Activated naive CD4-positive, alpha-beta T cell treated with anti-CD3 and anti-CD28 coated beads for 36 hours (primary cell): ENCODE results near the gene CCDC201. TPM values are rescaled to one million over a fixed set of nuclear protein-coding genes. Genes with fewer than 3 reads are reported as not detected.

Experiments used
- CTCF ChIA-PET: fragments of 350-600 bp; sonication (Branson Sonifier 250); formaldehyde crosslinking; loops from one replicate; lab custom pipeline; 2021; ENCODE audit warnings: antibody characterized with exemption; lab: Charles Lee
- DNase-seq: peaks from one replicate; pipeline ENCODE4 v3.0.0-alpha.2; 2020
- H3K27ac Mint-ChIP-seq: one replicate; pipeline ENCODE4 v1.8.0; 2021; ENCODE audit warnings: mild to moderate bottlenecking, mixed read lengths
- H3K27me3 Mint-ChIP-seq: one replicate; pipeline ENCODE4 v1.8.0; 2021; ENCODE audit warnings: low read depth, mixed read lengths
- H3K36me3 Mint-ChIP-seq: one replicate; pipeline ENCODE4 v1.8.0; 2021; ENCODE audit warnings: low read depth, mixed read lengths
- H3K4me1 Mint-ChIP-seq: one replicate; pipeline ENCODE4 v1.8.0; 2021; ENCODE audit warnings: low read depth, mixed read lengths
- H3K4me3 Mint-ChIP-seq: one replicate; pipeline ENCODE4 v1.8.0; 2021; ENCODE audit warnings: mild to moderate bottlenecking, moderate library complexity, mixed read lengths
- H3K9me3 Mint-ChIP-seq: one replicate; pipeline ENCODE4 v1.8.0; 2021; ENCODE audit warnings: mixed read lengths
- intact Hi-C: fragments of 100-400 bp; cut with micrococcal nuclease; formaldehyde crosslinking; loops from one replicate; pipeline ENCODE4 v1.15.1; 2023
- total RNA-seq, 2 experiments: library from RNA; stranded (reverse); gene quantifications; one replicate each; pipeline ENCODE4 v1.2.3, GENCODE V29; 2021

Gene CCDC201
- total RNA-seq, 2 experiments from 2014 or later, result not detected

GRCh38 chr7:45881759-45882464 lies 9.0 kb upstream of the CCDC201 start:
- Mint-ChIP-seq H3K36me3 (no peaks in the 10 kb centered on the region), H3K4me3 (no peak overlapping the region), H3K9me3 (no peaks in the 10 kb centered on the region), H3K27me3 (peaks cover 17% of the 10 kb centered on the region), H3K4me1 (no peaks in the 10 kb centered on the region), H3K27ac (no peak overlapping the region)
- CTCF ChIA-PET, result interaction anchor here (0.6 to 1.3 kb wide), 3 partner anchors 9 to 587 kb away, joined by 3 to 5 read pairs (median 4); no protein-coding TSS in a partner anchor
- DNase-seq, result no peak
- intact Hi-C loops, result no loop called here

GRCh38 chr7:45881280-45881758 lies 8.4 kb upstream of the CCDC201 start:
- intact Hi-C loops, result no loop called here
- no peak overlapping the region for H3K27ac Mint-ChIP-seq
- peaks cover 15% of the 10 kb centered on the region for H3K27me3 Mint-ChIP-seq
- H3K4me3 Mint-ChIP-seq, result no peak overlapping the region
- no peaks in the 10 kb centered on the region for H3K36me3 Mint-ChIP-seq
- no peaks in the 10 kb centered on the region for H3K9me3 Mint-ChIP-seq
- DNase-seq, result no peak
- no peaks in the 10 kb centered on the region for H3K4me1 Mint-ChIP-seq
- CTCF ChIA-PET, result no interaction called here

- no peaks in the 10 kb centered on the region for H3K36me3 Mint-ChIP-seq
- no peaks in the 10 kb centered on the region for H3K9me3 Mint-ChIP-seq
- CTCF ChIA-PET, result no interaction called here
- H3K4me3 Mint-ChIP-seq, result no peak overlapping the region
- H3K27ac Mint-ChIP-seq, result no peak overlapping the region
- DNase-seq, result no peak
- no peaks in the 10 kb centered on the region for H3K4me1 Mint-ChIP-seq
- peaks cover 10% of the 10 kb centered on the region for H3K27me3 Mint-ChIP-seq
- intact Hi-C loops, result no loop called here
These were observed 7.6 kb upstream of the CCDC201 start for GRCh38 chr7:45880433-45880860.

- CTCF ChIA-PET, result no interaction called here
- no peaks in the 10 kb centered on the region for H3K27me3 Mint-ChIP-seq
- H3K4me1 Mint-ChIP-seq, result no peaks in the 10 kb centered on the region
- no peak for DNase-seq
- H3K27ac Mint-ChIP-seq, result no peak overlapping the region
- no peaks in the 10 kb centered on the region for H3K9me3 Mint-ChIP-seq
- no peaks in the 10 kb centered on the region for H3K36me3 Mint-ChIP-seq
- intact Hi-C loops, result no loop called here
- no peak overlapping the region for H3K4me3 Mint-ChIP-seq
These were observed 5.7 kb upstream of the CCDC201 start for GRCh38 chr7:45878457-45879144.

GRCh38 chr7:45876519-45876918 lies 3.6 kb upstream of the CCDC201 start:
- no peak overlapping the region for H3K4me3 Mint-ChIP-seq
- CTCF ChIA-PET, result no interaction called here
- no peaks in the 10 kb centered on the region for H3K9me3 Mint-ChIP-seq
- intact Hi-C loops, result no loop called here
- H3K4me1 Mint-ChIP-seq, result no peaks in the 10 kb centered on the region
- no peak for DNase-seq
- H3K36me3 Mint-ChIP-seq, result no peaks in the 10 kb centered on the region
- H3K27ac Mint-ChIP-seq, result no peak overlapping the region
- peaks cover 2% of the 10 kb centered on the region for H3K27me3 Mint-ChIP-seq

GRCh38 chr7:45874408-45875131 lies 1.7 kb upstream of the CCDC201 start:
- CTCF ChIA-PET, result no interaction called here
- no peak overlapping the region for H3K4me3 Mint-ChIP-seq
- peaks cover 2% of the 10 kb centered on the region for H3K27me3 Mint-ChIP-seq
- H3K9me3 Mint-ChIP-seq, result no peaks in the 10 kb centered on the region
- H3K27ac Mint-ChIP-seq, result no peak overlapping the region
- H3K4me1 Mint-ChIP-seq, result no peaks in the 10 kb centered on the region
- DNase-seq, result no peak
- intact Hi-C loops, result no loop called here
- H3K36me3 Mint-ChIP-seq, result no peaks in the 10 kb centered on the region

GRCh38 chr7:45873355-45873754 lies 473 bp upstream of the CCDC201 start:
- Mint-ChIP-seq H3K4me3 (no peak overlapping the region), H3K9me3 (no peaks in the 10 kb centered on the region), H3K27ac (no peak overlapping the region), H3K36me3 (no peaks in the 10 kb centered on the region), H3K4me1 (no peaks in the 10 kb centered on the region), H3K27me3 (peaks cover 8% of the 10 kb centered on the region)
- no peak for DNase-seq
- intact Hi-C loops, result no loop called here
- CTCF ChIA-PET, result no interaction called here

GRCh38 chr7:45872116-45873034 lies 507 bp downstream of the CCDC201 start:
- Mint-ChIP-seq H3K9me3 (no peaks in the 10 kb centered on the region), H3K4me1 (no peaks in the 10 kb centered on the region), H3K27ac (no peak overlapping the region), H3K27me3 (peaks cover 11% of the 10 kb centered on the region), H3K4me3 (no peak overlapping the region), H3K36me3 (no peaks in the 10 kb centered on the region)
- intact Hi-C loops, result no loop called here
- DNase-seq, result no peak
- CTCF ChIA-PET, result no interaction called here

GRCh38 chr7:45869426-45869825 lies 3.5 kb downstream of the CCDC201 start:
- intact Hi-C loops, result no loop called here
- DNase-seq, result no peak
- Mint-ChIP-seq H3K4me3 (no peak overlapping the region), H3K36me3 (no peaks in the 10 kb centered on the region), H3K27me3 (peaks cover 11% of the 10 kb centered on the region), H3K9me3 (no peaks in the 10 kb centered on the region), H3K4me1 (no peaks in the 10 kb centered on the region), H3K27ac (no peak overlapping the region)
- CTCF ChIA-PET, result interaction anchor here (0.7 kb wide), 1 partner anchor 653 kb away, joined by 3 read pairs; no protein-coding TSS in a partner anchor

GRCh38 chr7:45867471-45867870 lies 5.4 kb downstream of the CCDC201 start:
- H3K4me1 Mint-ChIP-seq, result no peaks in the 10 kb centered on the region
- H3K36me3 Mint-ChIP-seq, result no peaks in the 10 kb centered on the region
- peaks cover 18% of the 10 kb centered on the region for H3K27me3 Mint-ChIP-seq
- no peaks in the 10 kb centered on the region for H3K9me3 Mint-ChIP-seq
- intact Hi-C loops, result no loop called here
- CTCF ChIA-PET, result no interaction called here
- no peak overlapping the region for H3K27ac Mint-ChIP-seq
- DNase-seq, result no peak
- H3K4me3 Mint-ChIP-seq, result no peak overlapping the region

GRCh38 chr7:45865594-45866410 lies 7.1 kb downstream of the CCDC201 start:
- H3K27me3 Mint-ChIP-seq, result peaks cover 24% of the 10 kb centered on the region
- H3K36me3 Mint-ChIP-seq, result no peaks in the 10 kb centered on the region
- no peak for DNase-seq
- H3K27ac Mint-ChIP-seq, result no peak overlapping the region
- no peak overlapping the region for H3K4me3 Mint-ChIP-seq
- no peaks in the 10 kb centered on the region for H3K4me1 Mint-ChIP-seq
- CTCF ChIA-PET, result no interaction called here
- no peaks in the 10 kb centered on the region for H3K9me3 Mint-ChIP-seq
- intact Hi-C loops, result no loop called here
